CD14-positive monocyte (primary cell): Measurements from ENCODE around the gene ARHGAP44. TPM values are rescaled to one million over a fixed set of nuclear protein-coding genes. Genes with fewer than 3 reads are reported as not detected.

Source experiments
- DNase-seq, 3 donors: peaks; one replicate each; pipeline ENCODE4 v3.0.0-alpha.2; 2011 to 2022
- H2AFZ ChIP-seq: 2 replicates; pipeline ENCODE4 v1.6.0; 2012; ENCODE audit warnings: mild to moderate bottlenecking, low read depth, low read length, inconsistent platforms; ENCODE audit not compliant: insufficient read depth, poor library complexity, severe bottlenecking
- H3K27ac ChIP-seq, 2 donors: 1 replicate in 1 of 2; 2 replicates in 1 of 2; pipeline ENCODE4 v1.5.1; 2012 to 2013; ENCODE audit warnings: low read length in 2 of 2, control low read depth in 1 of 2, inconsistent platforms in 1 of 2, low read depth in 1 of 2, mild to moderate bottlenecking in 1 of 2
- H3K27me3 ChIP-seq, 2 donors: one replicate each; pipeline versions ENCODE4 v1.6.0 to v1.6.1; 2011 to 2013; ENCODE audit warnings: low read length in 2 of 2; ENCODE audit not compliant: control insufficient read depth in 2 of 2, insufficient read depth in 2 of 2
- H3K36me3 ChIP-seq, 2 donors: replicated peaks in 1 of 2; 1 replicate in 1 of 2; 2 replicates in 1 of 2; pipeline versions ENCODE4 v1.5.1 to v1.6.1; 2012 to 2013; ENCODE audit warnings: low read length in 2 of 2, control low read depth in 1 of 2, inconsistent platforms in 1 of 2, mild to moderate bottlenecking in 1 of 2; ENCODE audit not compliant: insufficient read depth in 2 of 2, control insufficient read depth in 1 of 2
- H3K4me1 ChIP-seq, 2 donors: 1 replicate in 1 of 2; 2 replicates in 1 of 2; pipeline versions ENCODE4 v1.5.1 to v1.6.1; 2012 to 2013; ENCODE audit warnings: low read length in 2 of 2, control low read depth in 1 of 2, inconsistent platforms in 1 of 2, mild to moderate bottlenecking in 1 of 2, moderate library complexity in 1 of 2; ENCODE audit not compliant: insufficient read depth in 2 of 2, control insufficient read depth in 1 of 2
- H3K4me2 ChIP-seq: replicated peaks from 2 replicates; pipeline ENCODE3; 2012; ENCODE audit warnings: low read length, moderate library complexity, mild to moderate bottlenecking; ENCODE audit not compliant: poor library complexity, severe bottlenecking; ENCODE audit errors: extremely low read depth
- H3K4me3 ChIP-seq, 3 experiments: fragments of 200-600 bp in 1 of 3; sonication (generic) in 1 of 3; replicated peaks in 1 of 3; 1 replicate in 2 of 3; 2 replicates in 1 of 3; pipeline ENCODE4 v1.5.1; 2011 to 2013; ENCODE audit warnings: low read length in 3 of 3, mild to moderate bottlenecking in 3 of 3, control low read depth in 2 of 3, low read depth in 2 of 3, inconsistent platforms in 1 of 3, moderate library complexity in 1 of 3
- H3K79me2 ChIP-seq: 2 replicates; pipeline ENCODE4 v1.6.0; 2012; ENCODE audit warnings: mild to moderate bottlenecking, control low read depth, inconsistent platforms, low read length, moderate library complexity; ENCODE audit not compliant: insufficient read depth
- H3K9ac ChIP-seq: 2 replicates; pipeline ENCODE4 v1.6.0; 2017; ENCODE audit warnings: low read length, mild to moderate bottlenecking; ENCODE audit not compliant: insufficient read depth, poor library complexity, severe bottlenecking
- H3K9me3 ChIP-seq, 2 donors: replicated peaks in 1 of 2; 1 replicate in 1 of 2; 2 replicates in 1 of 2; pipeline versions ENCODE4 v1.5.1 to v1.6.1; 2012 to 2013; ENCODE audit warnings: low read length in 2 of 2, control low read depth in 1 of 2; ENCODE audit not compliant: control insufficient read depth in 1 of 2, insufficient read depth in 1 of 2
- H4K20me1 ChIP-seq: 2 replicates; pipeline ENCODE4 v1.6.0; 2012; ENCODE audit warnings: mild to moderate bottlenecking, low read length, control low read depth, moderate library complexity; ENCODE audit not compliant: insufficient read depth
- H3K27ac Mint-ChIP-seq, 7 donors: one replicate each; pipeline ENCODE4 v1.8.0; 2020; ENCODE audit warnings: mild to moderate bottlenecking in 7 of 7, mixed read lengths in 7 of 7, moderate library complexity in 6 of 7, inconsistent platforms in 2 of 7
- H3K27me3 Mint-ChIP-seq, 3 donors: one replicate each; pipeline ENCODE4 v1.8.0; 2021 to 2022; ENCODE audit warnings: low read depth in 3 of 3, mild to moderate bottlenecking in 3 of 3, mixed read lengths in 3 of 3, moderate library complexity in 3 of 3, inconsistent platforms in 1 of 3
- H3K36me3 Mint-ChIP-seq, 2 donors: one replicate each; pipeline ENCODE4 v1.8.0; 2020; ENCODE audit warnings: mixed read lengths in 2 of 2, inconsistent platforms in 1 of 2, mild to moderate bottlenecking in 1 of 2
- H3K4me1 Mint-ChIP-seq: one replicate; pipeline ENCODE4 v1.8.0; 2020; ENCODE audit warnings: mild to moderate bottlenecking, mixed read lengths
- H3K4me3 Mint-ChIP-seq, 2 donors: one replicate each; pipeline ENCODE4 v1.8.0; 2020; ENCODE audit warnings: mild to moderate bottlenecking in 2 of 2, mixed read lengths in 2 of 2, moderate library complexity in 1 of 2
- H3K9me3 Mint-ChIP-seq, 7 donors: one replicate each; pipeline ENCODE4 v1.8.0; 2020 to 2022; ENCODE audit warnings: mixed read lengths in 7 of 7, mild to moderate bottlenecking in 6 of 7, moderate library complexity in 6 of 7, inconsistent platforms in 2 of 7
- WGBS: methylation state at CpG from one replicate; pipeline ENCODE4 v1.1.5; 2013; ENCODE audit warnings: missing lambda C conversion rate; ENCODE audit not compliant: insufficient coverage; 5-methylcytosine and 5-hydroxymethylcytosine counted together
- intact Hi-C, 2 donors: fragments of 100-400 bp; cut with micrococcal nuclease; formaldehyde crosslinking; loops; one replicate each; pipeline versions ENCODE4 v1.15.0 to v1.15.1; 2023
- polyA plus RNA-seq, 3 donors: library from polyadenylated mRNA; depleted of rRNA in 1 of 3; unstranded in 2 of 3; stranded (reverse) in 1 of 3; fragments of 300-500 nt in 2 of 3; fragments of >200 nt in 1 of 3; fragmentation: Illumina TruSeq in 2 of 3; gene quantifications; 1 replicate in 2 of 3; 2 replicates in 1 of 3; pipeline ENCODE4 v1.2.3, GENCODE V29; 2012 to 2021
- TF ChIP-seq, protein P1 (sequence below): fragments of 200-600 bp; IDR thresholded peaks from one replicate; pipeline ENCODE4 v1.8.0; 2022; ENCODE audit warnings: antibody characterized with exemption, mild to moderate bottlenecking

ARHGAP44 gene
- polyA plus RNA-seq, 3 donors = not detected

DNA sequence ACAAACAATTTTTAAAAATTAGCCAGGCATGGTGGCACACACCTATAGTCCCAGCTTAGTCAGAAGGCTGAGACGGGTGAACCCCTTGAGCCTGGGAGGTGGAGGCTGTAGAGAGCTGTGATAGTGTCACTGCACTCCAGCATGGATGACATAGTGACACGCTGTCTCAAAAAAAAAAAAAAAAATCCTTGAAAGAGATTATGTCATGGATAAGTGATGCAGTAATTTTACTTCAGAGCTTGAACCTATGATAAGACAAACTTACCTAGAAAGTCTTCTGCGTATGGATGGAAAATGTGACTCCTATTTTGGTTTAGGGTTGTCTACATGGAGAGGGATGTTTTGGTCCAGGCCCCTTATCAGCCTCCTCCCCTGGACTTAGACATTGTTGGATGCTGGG lies 176.7 kb downstream of the ARHGAP44 start:
- no peak for DNase-seq
- no CpG with 5 or more reads among the region's 3 CpGs for WGBS
- H3K27ac Mint-ChIP-seq = no peak overlapping the region
- no peaks in the 10 kb centered on the region for H3K79me2 ChIP-seq
- H3K4me2 ChIP-seq = no peak overlapping the region
- H3K27me3 Mint-ChIP-seq = peaks cover 0 to 5% (median under 1%) of the 10 kb centered on the region in 3 donors
- H3K4me1 ChIP-seq = no peaks in the 10 kb centered on the region
- no peak overlapping the region for H3K27ac ChIP-seq
- no peaks in the 10 kb centered on the region for H3K36me3 Mint-ChIP-seq
- no peaks in the 10 kb centered on the region for H3K9me3 ChIP-seq
- H3K9me3 Mint-ChIP-seq = peaks cover 6 to 24% (median 14%) of the 10 kb centered on the region in 7 donors
- no peak overlapping the region for H2AFZ ChIP-seq
- intact Hi-C loops = no loop called here
- H3K4me3 ChIP-seq = no peak overlapping the region
- H3K27me3 ChIP-seq = no peaks in the 10 kb centered on the region
- no peak overlapping the region for H3K9ac ChIP-seq
- TF ChIP-seq, protein P1, sequence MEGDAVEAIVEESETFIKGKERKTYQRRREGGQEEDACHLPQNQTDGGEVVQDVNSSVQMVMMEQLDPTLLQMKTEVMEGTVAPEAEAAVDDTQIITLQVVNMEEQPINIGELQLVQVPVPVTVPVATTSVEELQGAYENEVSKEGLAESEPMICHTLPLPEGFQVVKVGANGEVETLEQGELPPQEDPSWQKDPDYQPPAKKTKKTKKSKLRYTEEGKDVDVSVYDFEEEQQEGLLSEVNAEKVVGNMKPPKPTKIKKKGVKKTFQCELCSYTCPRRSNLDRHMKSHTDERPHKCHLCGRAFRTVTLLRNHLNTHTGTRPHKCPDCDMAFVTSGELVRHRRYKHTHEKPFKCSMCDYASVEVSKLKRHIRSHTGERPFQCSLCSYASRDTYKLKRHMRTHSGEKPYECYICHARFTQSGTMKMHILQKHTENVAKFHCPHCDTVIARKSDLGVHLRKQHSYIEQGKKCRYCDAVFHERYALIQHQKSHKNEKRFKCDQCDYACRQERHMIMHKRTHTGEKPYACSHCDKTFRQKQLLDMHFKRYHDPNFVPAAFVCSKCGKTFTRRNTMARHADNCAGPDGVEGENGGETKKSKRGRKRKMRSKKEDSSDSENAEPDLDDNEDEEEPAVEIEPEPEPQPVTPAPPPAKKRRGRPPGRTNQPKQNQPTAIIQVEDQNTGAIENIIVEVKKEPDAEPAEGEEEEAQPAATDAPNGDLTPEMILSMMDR = no peak
- no peaks in the 10 kb centered on the region for H3K36me3 ChIP-seq
- no peaks in the 10 kb centered on the region for H4K20me1 ChIP-seq
- H3K4me3 Mint-ChIP-seq = no peak overlapping the region
- H3K4me1 Mint-ChIP-seq = no peaks in the 10 kb centered on the region

GRCh38 chr17:12966413-12966812 lies 177.1 kb downstream of the ARHGAP44 start:
- no peak for DNase-seq
- Mint-ChIP-seq H3K36me3 (no peaks in the 10 kb centered on the region), H3K4me3 (no peak overlapping the region), H3K27me3 (peaks cover 0 to 5% (median 0%) of the 10 kb centered on the region in 3 donors), H3K4me1 (no peaks in the 10 kb centered on the region), H3K9me3 (peaks cover 6 to 22% (median 14%) of the 10 kb centered on the region in 7 donors), H3K27ac (no peak overlapping the region)
- Histone ChIP-seq H2AFZ (no peak overlapping the region), H3K27ac (no peak overlapping the region), H3K79me2 (no peaks in the 10 kb centered on the region), H3K4me3 (no peak overlapping the region), H3K27me3 (no peaks in the 10 kb centered on the region), H3K9ac (no peak overlapping the region), H3K9me3 (no peaks in the 10 kb centered on the region), H3K36me3 (no peaks in the 10 kb centered on the region), H3K4me2 (no peak overlapping the region), H4K20me1 (no peaks in the 10 kb centered on the region), H3K4me1 (no peaks in the 10 kb centered on the region)
- intact Hi-C loops = no loop called here
- TF ChIP-seq, protein P1 = no peak
- no CpG with 5 or more reads among the region's 5 CpGs for WGBS
